Ishikawa (cell line): ENCODE data around the gene MED28.

Experiments
- EP300 ChIP-seq: IDR thresholded peaks from 2 replicates; pipeline ENCODE4 v1.6.1; 2012; ENCODE audit warnings: borderline replicate concordance
- FOXM1 ChIP-seq: IDR thresholded peaks from 2 replicates; pipeline ENCODE4 v1.6.1; 2012; ENCODE audit warnings: low read depth, borderline replicate concordance
- MAX ChIP-seq: IDR thresholded peaks from 2 replicates; pipeline ENCODE4 v1.6.1; 2012
- RAD21 ChIP-seq: IDR thresholded peaks from 2 replicates; pipeline ENCODE4 v1.6.1; 2012; ENCODE audit warnings: low read depth
- REST ChIP-seq: IDR thresholded peaks from 2 replicates; pipeline ENCODE4 v1.6.1; 2012; ENCODE audit warnings: low read depth, mild to moderate bottlenecking
- TCF12 ChIP-seq: IDR thresholded peaks from 2 replicates; pipeline ENCODE4 v1.6.1; 2012; ENCODE audit warnings: low read depth
- TEAD4 ChIP-seq: IDR thresholded peaks from 2 replicates; pipeline ENCODE4 v1.6.1; 2012
- YY1 ChIP-seq: IDR thresholded peaks from 2 replicates; pipeline ENCODE4 v1.6.1; 2012; ENCODE audit warnings: low read depth

- no peak for TF ChIP-seq TCF12
- no peak for TF ChIP-seq FOXM1
- no peak for TF ChIP-seq RAD21
- no peak for TF ChIP-seq EP300
- no peak for TF ChIP-seq TEAD4
- no peak for TF ChIP-seq MAX
- TF ChIP-seq REST, result no peak
- no peak for TF ChIP-seq YY1
Measured at GRCh38 chr4:17605236-17605635, 9.2 kb upstream of the MED28 start.
